Colonic mucosa (tissue), 4 donors: ENCODE data around the gene CAPN5. TPM values are rescaled to one million over a fixed set of nuclear protein-coding genes. Genes with fewer than 3 reads are reported as not detected.

Source experiments
- DNase-seq: peaks from one replicate; pipeline ENCODE4 v3.0.0-alpha.2; 2020
- H3K27ac ChIP-seq: fragments of 200-600 bp; one replicate; pipeline ENCODE4 v1.8.0; 2021
- H3K27me3 ChIP-seq: fragments of 200-600 bp; one replicate; pipeline ENCODE4 v1.8.0; 2021
- H3K36me3 ChIP-seq: fragments of 200-600 bp; one replicate; pipeline ENCODE4 v1.8.0; 2021
- H3K4me1 ChIP-seq: fragments of 200-600 bp; one replicate; pipeline ENCODE4 v1.8.0; 2021; ENCODE audit warnings: mild to moderate bottlenecking
- H3K4me3 ChIP-seq: fragments of 200-600 bp; one replicate; pipeline ENCODE4 v1.8.0; 2021
- H3K9ac ChIP-seq, 2 donors: one replicate each; pipeline ENCODE4 v1.7.0; 2013; ENCODE audit warnings: control low read depth in 2 of 2, low read depth in 2 of 2, low read length in 2 of 2
- H3K9me3 ChIP-seq: fragments of 200-600 bp; one replicate; pipeline ENCODE4 v1.8.0; 2021
- CTCF ChIP-seq: fragments of 200-600 bp; IDR thresholded peaks from one replicate; pipeline ENCODE4 v1.8.0; 2022; ENCODE audit warnings: antibody characterized with exemption, mild to moderate bottlenecking
- intact Hi-C: fragments of 100-400 bp; cut with DNase I; formaldehyde crosslinking; loops from one replicate; pipeline ENCODE4 v1.14.1; 2022
- total RNA-seq, 2 donors: library from RNA; stranded (reverse); fragmentation: NEBNext Ultra II Directional in 1 of 2; extraction: Animal tissue kit (Norgen Biotek cat#: 25700) in 1 of 2; gene quantifications; one replicate each; pipeline ENCODE4 v1.2.1, GENCODE V29; 2021
- donor health status: healthy.
- donor health status: DM: no; HTN: no; CAD: no.
- donor health status: DM: no; HTN: no; CAD: no.

Gene CAPN5
- total RNA-seq, 2 donors from 2014 or later = 258 to 267 TPM

GRCh38 chr11:77114089-77114463 is 47.3 kb downstream of the CAPN5 start:
- Histone ChIP-seq H3K36me3 (peaks cover 15% of the 10 kb centered on the region), H3K27me3 (no peaks in the 10 kb centered on the region), H3K4me1 (no peaks in the 10 kb centered on the region), H3K27ac (no peak overlapping the region), H3K9ac (no peak overlapping the region), H3K4me3 (no peak overlapping the region), H3K9me3 (no peaks in the 10 kb centered on the region)
- no peak for TF ChIP-seq CTCF
- no peak for DNase-seq
- intact Hi-C loops = no loop called here

- Histone ChIP-seq H3K9me3 (no peaks in the 10 kb centered on the region), H3K4me3 (no peak overlapping the region), H3K36me3 (peaks cover 15% of the 10 kb centered on the region), H3K4me1 (no peaks in the 10 kb centered on the region), H3K9ac (no peak overlapping the region), H3K27me3 (no peaks in the 10 kb centered on the region), H3K27ac (no peak overlapping the region)
- no peak for DNase-seq
- TF ChIP-seq CTCF = no peak
- intact Hi-C loops = no loop called here
Measured at GRCh38 chr11:77115181-77115611, 48.4 kb downstream of the CAPN5 start.

DNA sequence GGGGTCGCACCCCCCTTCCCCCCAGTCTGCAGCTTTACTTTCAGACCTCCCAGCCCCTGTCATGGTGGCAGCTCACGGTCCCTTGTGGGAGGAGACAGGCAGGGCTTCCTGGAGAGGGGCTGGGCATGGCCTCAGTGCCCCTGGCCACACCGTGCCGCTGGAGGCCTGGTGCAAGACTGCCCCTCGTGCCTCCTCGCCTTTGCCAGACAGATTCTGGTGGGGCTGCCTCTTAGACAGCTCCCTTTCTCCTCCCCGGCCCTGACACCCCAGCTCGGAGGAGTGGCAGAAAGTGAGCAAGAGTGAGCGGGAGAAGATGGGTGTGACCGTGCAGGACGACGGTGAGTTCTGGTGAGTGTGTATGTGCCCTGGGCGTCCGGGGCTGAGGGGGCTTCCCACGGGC is 49.2 kb downstream of the CAPN5 start:
- H3K9ac ChIP-seq = no peak overlapping the region
- no peak overlapping the region for H3K4me3 ChIP-seq
- H3K36me3 ChIP-seq = peaks cover 22% of the 10 kb centered on the region
- H3K9me3 ChIP-seq = no peaks in the 10 kb centered on the region
- no peak overlapping the region for H3K27ac ChIP-seq
- TF ChIP-seq CTCF = no peak
- intact Hi-C loops = no loop called here
- DNase-seq = no peak
- H3K27me3 ChIP-seq = no peaks in the 10 kb centered on the region
- H3K4me1 ChIP-seq = no peaks in the 10 kb centered on the region

- no peak for DNase-seq
- H3K9me3 ChIP-seq = no peaks in the 10 kb centered on the region
- no peaks in the 10 kb centered on the region for H3K4me1 ChIP-seq
- no peak overlapping the region for H3K4me3 ChIP-seq
- no peak overlapping the region for H3K9ac ChIP-seq
- H3K36me3 ChIP-seq = peaks cover 35% of the 10 kb centered on the region
- no peak for TF ChIP-seq CTCF
- H3K27me3 ChIP-seq = no peaks in the 10 kb centered on the region
- H3K27ac ChIP-seq = no peak overlapping the region
- intact Hi-C loops = no loop called here
Measured at GRCh38 chr11:77117492-77117891, 50.7 kb downstream of the CAPN5 start.

DNA sequence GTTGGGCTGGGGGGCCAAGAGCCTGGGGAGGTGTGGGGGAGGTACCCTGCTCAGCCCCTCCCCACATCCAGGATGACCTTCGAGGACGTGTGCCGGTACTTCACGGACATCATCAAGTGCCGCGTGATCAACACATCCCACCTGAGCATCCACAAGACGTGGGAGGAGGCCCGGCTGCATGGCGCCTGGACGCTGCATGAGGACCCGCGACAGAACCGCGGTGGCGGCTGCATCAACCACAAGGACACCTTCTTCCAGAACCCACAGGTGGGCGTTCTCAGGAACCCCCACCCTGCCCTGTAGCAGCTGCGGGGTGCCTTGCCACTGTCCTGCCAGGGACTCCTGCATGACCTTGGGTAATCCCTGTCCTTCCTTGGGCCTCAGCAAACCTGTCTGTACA is 51.3 kb downstream of the CAPN5 start:
- H3K27me3 ChIP-seq = no peaks in the 10 kb centered on the region
- H3K4me3 ChIP-seq = no peak overlapping the region
- H3K9ac ChIP-seq = no peak overlapping the region
- H3K9me3 ChIP-seq = no peaks in the 10 kb centered on the region
- intact Hi-C loops = no loop called here
- no peaks in the 10 kb centered on the region for H3K4me1 ChIP-seq
- DNase-seq = no peak
- no peak for TF ChIP-seq CTCF
- H3K36me3 ChIP-seq = peaks cover 35% of the 10 kb centered on the region
- H3K27ac ChIP-seq = no peak overlapping the region

DNA sequence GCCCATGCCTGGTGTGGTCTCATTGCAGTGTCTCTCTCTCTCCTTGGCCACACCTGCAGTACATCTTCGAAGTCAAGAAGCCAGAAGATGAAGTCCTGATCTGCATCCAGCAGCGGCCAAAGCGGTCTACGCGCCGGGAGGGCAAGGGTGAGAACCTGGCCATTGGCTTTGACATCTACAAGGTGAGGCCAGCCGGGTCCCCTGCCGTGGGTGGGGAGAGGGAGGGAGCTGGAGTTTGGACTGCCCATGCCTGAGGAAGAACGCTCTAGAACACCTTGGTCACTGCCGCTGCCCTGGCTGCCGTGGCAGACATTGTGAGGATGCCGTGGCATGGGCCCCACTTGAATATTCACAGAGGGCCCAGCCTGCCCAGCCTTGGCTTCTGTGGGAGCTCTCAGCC is 52.2 kb downstream of the CAPN5 start:
- Histone ChIP-seq H3K9ac (no peak overlapping the region), H3K9me3 (no peaks in the 10 kb centered on the region), H3K4me1 (no peaks in the 10 kb centered on the region), H3K36me3 (peaks cover 35% of the 10 kb centered on the region), H3K4me3 (no peak overlapping the region), H3K27me3 (no peaks in the 10 kb centered on the region), H3K27ac (no peak overlapping the region)
- no peak for TF ChIP-seq CTCF
- no peak for DNase-seq
- intact Hi-C loops = no loop called here
